PC-9 (cell line): ENCODE results near the gene STRA6. TPM values are rescaled to one million over a fixed set of nuclear protein-coding genes. Genes with fewer than 3 reads are reported as not detected.
A peak's percentile ranks its signal among the peaks of the same experiment; 100 is the strongest.

Source experiments
- BruUV-seq: library from RNA; stranded (reverse); fragments of 400-500 nt; replicated peaks from 2 replicates; lab custom pipeline; 2021; lab: Mats Ljungman, UMichigan
- CTCF ChIA-PET: fragments of 300-600 bp; sonication (Branson Sonifier 250); formaldehyde crosslinking; loops from one replicate; lab custom pipeline; 2022; ENCODE audit warnings: antibody characterized with exemption; lab: Charles Lee
- POLR2A ChIA-PET: fragments of 300-600 bp; sonication (Branson Sonifier 250); formaldehyde crosslinking; loops from one replicate; lab custom pipeline; 2022; ENCODE audit warnings: antibody characterized with exemption; ENCODE audit not compliant: unreplicated experiment; lab: Charles Lee
- DNase-seq, 2 experiments: peaks; one replicate each; pipeline versions ENCODE4 v3.0.0 to v3.0.0-alpha.2; 2015 to 2022; ENCODE audit warnings: mixed read lengths in 1 of 2
- H2AFZ ChIP-seq: fragments of 200-600 bp; sonication (generic); 2 replicates; pipeline ENCODE4 v1.8.1; 2017; ENCODE audit warnings: antibody characterized with exemption
- H3F3A ChIP-seq: fragments of 200-600 bp; sonication (generic); 2 replicates; pipeline ENCODE4 v1.8.1; 2017; ENCODE audit warnings: antibody characterized with exemption, mild to moderate bottlenecking, low read depth; ENCODE audit not compliant: insufficient read depth
- H3K27ac ChIP-seq: fragments of 200-600 bp; sonication (generic); 2 replicates; pipeline ENCODE4 v1.6.1; 2016; ENCODE audit warnings: mixed run types
- H3K27me3 ChIP-seq: fragments of 200-600 bp; sonication (generic); 2 replicates; pipeline ENCODE4 v1.6.1; 2016; ENCODE audit warnings: low read depth, mixed run types; ENCODE audit not compliant: insufficient read depth
- H3K36me3 ChIP-seq: fragments of 200-600 bp; sonication (generic); 2 replicates; pipeline ENCODE4 v1.6.1; 2016; ENCODE audit warnings: low read depth, mixed run types
- H3K4me1 ChIP-seq: fragments of 200-600 bp; sonication (generic); replicated peaks from 2 replicates; pipeline ENCODE4 v1.6.1; 2016; ENCODE audit warnings: mixed run types; ENCODE audit not compliant: insufficient read depth
- H3K4me2 ChIP-seq: fragments of 200-600 bp; sonication (generic); 2 replicates; pipeline ENCODE4 v1.6.1; 2017; ENCODE audit warnings: mixed run types
- H3K4me3 ChIP-seq: fragments of 200-600 bp; sonication (generic); 2 replicates; pipeline ENCODE4 v1.6.1; 2016; ENCODE audit warnings: mixed run types
- H3K79me2 ChIP-seq: fragments of 200-600 bp; sonication (generic); 2 replicates; pipeline ENCODE4 v1.6.1; 2017; ENCODE audit warnings: low read depth, mixed run types
- H3K9me2 ChIP-seq: fragments of 200-600 bp; sonication (generic); 2 replicates; pipeline ENCODE4 v1.8.1; 2017; ENCODE audit warnings: mild to moderate bottlenecking; ENCODE audit not compliant: insufficient read depth
- H3K9me3 ChIP-seq: fragments of 200-600 bp; sonication (generic); 2 replicates; pipeline ENCODE4 v1.8.1; 2016; ENCODE audit warnings: low read depth; ENCODE audit not compliant: insufficient read depth
- H4K20me1 ChIP-seq: fragments of 200-600 bp; sonication (generic); 2 replicates; pipeline ENCODE4 v1.8.1; 2017; ENCODE audit not compliant: insufficient read depth
- CTCF ChIP-seq: fragments of 200-600 bp; sonication (generic); conservative IDR thresholded peaks from 2 replicates; pipeline ENCODE4 v1.6.1; 2017; ENCODE audit warnings: mixed run types, antibody characterized with exemption, mild to moderate bottlenecking, moderate library complexity
- EZH2 ChIP-seq: fragments of 200-600 bp; sonication (generic); IDR thresholded peaks from 2 replicates; pipeline ENCODE4 v1.8.0; 2017; ENCODE audit warnings: antibody characterized with exemption, low read depth
- intact Hi-C: fragments of 100-400 bp; cut with micrococcal nuclease; formaldehyde crosslinking; loops from one replicate; pipeline ENCODE4 v1.10.0; 2022; ENCODE audit not compliant: unreplicated experiment
- total RNA-seq: library from RNA; stranded (reverse); gene quantifications from 2 replicates; pipeline ENCODE4 v1.2.3, GENCODE V29; 2021

STRA6 gene
- total RNA-seq, 1 experiment from 2014 or later = 64.9 TPM

- POLR2A ChIA-PET = interaction anchor here (0.6 kb wide), 2 partner anchors 15 to 574 kb away, joined by 4 to 5 read pairs; no protein-coding TSS in a partner anchor
- Histone ChIP-seq H2AFZ (no peak overlapping the region), H3K27me3 (no peaks in the 10 kb centered on the region), H3K36me3 (no peaks in the 10 kb centered on the region), H3K4me2 (peak overlapping the region; percentile 73), H3K79me2 (peaks cover 22% of the 10 kb centered on the region), H3F3A (peaks cover 16% of the 10 kb centered on the region; the same call in 1 of the 2 replicates), H3K9me3 (no peaks in the 10 kb centered on the region), H4K20me1 (no peaks in the 10 kb centered on the region), H3K27ac (peak overlapping the region; percentile 69), H3K9me2 (no peaks in the 10 kb centered on the region), H3K4me1 (peaks cover 70% of the 10 kb centered on the region), H3K4me3 (peak overlapping the region; percentile 40; the same call in 1 of the 2 replicates)
- BruUV-seq = no TSS peak
- DNase-seq = no peak
- TF ChIP-seq CTCF = no peak
- TF ChIP-seq EZH2 = no peak
- CTCF ChIA-PET = no interaction called here
- intact Hi-C loops = loop anchor here (10.0 kb wide), 1 partner anchor 224 kb away; no protein-coding TSS in a partner anchor
These were observed 5.9 kb upstream of the STRA6 start for GRCh38 chr15:74208496-74208895.

GRCh38 chr15:74207652-74208440, 5.3 kb upstream of the STRA6 start:
- TF ChIP-seq EZH2 = no peak
- TF ChIP-seq CTCF = no peak
- H3K4me3 ChIP-seq = no peak overlapping the region; the same call in 1 of the 2 replicates
- no peaks in the 10 kb centered on the region for H3K27me3 ChIP-seq
- no peaks in the 10 kb centered on the region for H4K20me1 ChIP-seq
- H3K27ac ChIP-seq = peak overlapping the region; percentile 69
- H3K9me3 ChIP-seq = no peaks in the 10 kb centered on the region
- H3F3A ChIP-seq = peaks cover 21% of the 10 kb centered on the region; the same call in 1 of the 2 replicates
- H3K36me3 ChIP-seq = no peaks in the 10 kb centered on the region
- BruUV-seq = no TSS peak
- peaks cover 71% of the 10 kb centered on the region for H3K4me1 ChIP-seq
- ChIA-PET CTCF (no interaction called here), POLR2A (no interaction called here)
- intact Hi-C loops = loop anchor here (10.0 kb wide), 1 partner anchor 223 kb away; no protein-coding TSS in a partner anchor
- no peaks in the 10 kb centered on the region for H3K9me2 ChIP-seq
- DNase-seq = no peak
- H3K4me2 ChIP-seq = peak overlapping the region; percentile 73
- H3K79me2 ChIP-seq = peaks cover 22% of the 10 kb centered on the region
- no peak overlapping the region for H2AFZ ChIP-seq

- CTCF ChIA-PET = interaction anchor here (0.5 to 0.6 kb wide), 2 partner anchors 9 to 159 kb away, joined by 3 read pairs; no protein-coding TSS in a partner anchor
- intact Hi-C loops = loop anchor here (10.0 kb wide), 1 partner anchor 222 kb away; no protein-coding TSS in a partner anchor
- peak overlapping the region; percentile 73 for H3K4me2 ChIP-seq
These were observed 4.3 kb upstream of the STRA6 start for GRCh38 chr15:74206801-74207281.

More at GRCh38 chr15:74206801-74207281, 4.3 kb upstream of the STRA6 start:
- Histone ChIP-seq H3K27ac (0 out of 2 replicates have a peak overlapping the region, but pooled peaks have one; percentile 14), H3K9me2 (no peaks in the 10 kb centered on the region), H4K20me1 (no peaks in the 10 kb centered on the region), H3K9me3 (no peaks in the 10 kb centered on the region), H3K4me1 (peaks cover 73% of the 10 kb centered on the region), H3K27me3 (no peaks in the 10 kb centered on the region), H3K4me3 (no peak overlapping the region), H3K79me2 (peaks cover 27% of the 10 kb centered on the region), H2AFZ (no peak overlapping the region), H3F3A (peaks cover 28% of the 10 kb centered on the region), H3K36me3 (no peaks in the 10 kb centered on the region)
- TF ChIP-seq EZH2 = no peak
- POLR2A ChIA-PET = interaction anchor here (0.5 to 0.7 kb wide), 3 partner anchors 19 to 36 kb away, joined by 3 to 4 read pairs (median 4); no protein-coding TSS in a partner anchor
- no TSS peak for BruUV-seq
- peak; percentile 54 to 84 for DNase-seq
